ENCODE measurements around the gene LRMDA.

DNA sequence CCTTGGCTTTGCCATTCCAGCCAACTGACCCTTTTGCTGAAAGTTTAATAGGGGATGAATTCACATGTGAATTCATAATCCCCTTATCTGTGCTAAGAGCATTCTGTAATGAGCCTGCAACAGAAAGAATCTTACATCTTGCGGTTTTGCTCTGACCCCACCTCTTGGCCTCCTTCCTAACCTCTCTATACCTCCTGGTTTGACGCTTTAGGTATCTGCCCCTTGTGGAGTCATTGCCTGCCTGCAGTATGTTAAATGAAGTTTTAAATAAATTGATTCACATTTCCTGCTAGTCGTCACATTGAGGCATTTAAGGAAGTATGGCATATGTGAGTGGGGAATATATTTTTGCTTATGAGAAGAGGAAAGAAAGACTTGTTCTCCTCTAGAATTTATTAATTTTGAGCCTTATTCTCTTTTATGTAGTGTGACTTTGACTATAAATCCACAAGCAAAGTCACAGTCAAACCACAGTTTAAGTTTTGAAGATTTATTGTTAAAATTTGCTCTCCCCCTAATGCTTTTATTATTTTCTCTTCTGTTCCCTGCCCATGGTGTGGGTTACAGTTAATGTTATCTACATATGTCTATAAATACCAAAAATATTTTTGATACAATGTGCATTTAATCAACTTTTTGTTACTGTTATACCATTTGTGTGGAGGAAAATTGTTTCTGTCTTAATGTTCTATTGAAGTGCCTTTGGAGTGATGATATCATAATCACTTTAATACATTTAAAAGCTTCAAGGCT lies 60.9 kb downstream of the LRMDA start:
- TF ChIP-seq, protein P1, sequence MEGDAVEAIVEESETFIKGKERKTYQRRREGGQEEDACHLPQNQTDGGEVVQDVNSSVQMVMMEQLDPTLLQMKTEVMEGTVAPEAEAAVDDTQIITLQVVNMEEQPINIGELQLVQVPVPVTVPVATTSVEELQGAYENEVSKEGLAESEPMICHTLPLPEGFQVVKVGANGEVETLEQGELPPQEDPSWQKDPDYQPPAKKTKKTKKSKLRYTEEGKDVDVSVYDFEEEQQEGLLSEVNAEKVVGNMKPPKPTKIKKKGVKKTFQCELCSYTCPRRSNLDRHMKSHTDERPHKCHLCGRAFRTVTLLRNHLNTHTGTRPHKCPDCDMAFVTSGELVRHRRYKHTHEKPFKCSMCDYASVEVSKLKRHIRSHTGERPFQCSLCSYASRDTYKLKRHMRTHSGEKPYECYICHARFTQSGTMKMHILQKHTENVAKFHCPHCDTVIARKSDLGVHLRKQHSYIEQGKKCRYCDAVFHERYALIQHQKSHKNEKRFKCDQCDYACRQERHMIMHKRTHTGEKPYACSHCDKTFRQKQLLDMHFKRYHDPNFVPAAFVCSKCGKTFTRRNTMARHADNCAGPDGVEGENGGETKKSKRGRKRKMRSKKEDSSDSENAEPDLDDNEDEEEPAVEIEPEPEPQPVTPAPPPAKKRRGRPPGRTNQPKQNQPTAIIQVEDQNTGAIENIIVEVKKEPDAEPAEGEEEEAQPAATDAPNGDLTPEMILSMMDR (IDR thresholded peaks at IDR 0.05) = no peak
- no peak for TF ChIP-seq POLR2A (IDR thresholded peaks at IDR 0.05)
